Measurements from ENCODE around the gene SLC5A11. TPM values are rescaled to one million over a fixed set of nuclear protein-coding genes. Genes with fewer than 3 reads are reported as not detected.
"Not testable (repeated sequence)": the region's sequence is repeated elsewhere in the genome, so short reads cannot be mapped to it uniquely, and the experiment has no call there.

SLC5A11 gene, protein sequence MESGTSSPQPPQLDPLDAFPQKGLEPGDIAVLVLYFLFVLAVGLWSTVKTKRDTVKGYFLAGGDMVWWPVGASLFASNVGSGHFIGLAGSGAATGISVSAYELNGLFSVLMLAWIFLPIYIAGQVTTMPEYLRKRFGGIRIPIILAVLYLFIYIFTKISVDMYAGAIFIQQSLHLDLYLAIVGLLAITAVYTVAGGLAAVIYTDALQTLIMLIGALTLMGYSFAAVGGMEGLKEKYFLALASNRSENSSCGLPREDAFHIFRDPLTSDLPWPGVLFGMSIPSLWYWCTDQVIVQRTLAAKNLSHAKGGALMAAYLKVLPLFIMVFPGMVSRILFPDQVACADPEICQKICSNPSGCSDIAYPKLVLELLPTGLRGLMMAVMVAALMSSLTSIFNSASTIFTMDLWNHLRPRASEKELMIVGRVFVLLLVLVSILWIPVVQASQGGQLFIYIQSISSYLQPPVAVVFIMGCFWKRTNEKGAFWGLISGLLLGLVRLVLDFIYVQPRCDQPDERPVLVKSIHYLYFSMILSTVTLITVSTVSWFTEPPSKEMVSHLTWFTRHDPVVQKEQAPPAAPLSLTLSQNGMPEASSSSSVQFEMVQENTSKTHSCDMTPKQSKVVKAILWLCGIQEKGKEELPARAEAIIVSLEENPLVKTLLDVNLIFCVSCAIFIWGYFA
- not detected for total RNA-seq

DNA sequence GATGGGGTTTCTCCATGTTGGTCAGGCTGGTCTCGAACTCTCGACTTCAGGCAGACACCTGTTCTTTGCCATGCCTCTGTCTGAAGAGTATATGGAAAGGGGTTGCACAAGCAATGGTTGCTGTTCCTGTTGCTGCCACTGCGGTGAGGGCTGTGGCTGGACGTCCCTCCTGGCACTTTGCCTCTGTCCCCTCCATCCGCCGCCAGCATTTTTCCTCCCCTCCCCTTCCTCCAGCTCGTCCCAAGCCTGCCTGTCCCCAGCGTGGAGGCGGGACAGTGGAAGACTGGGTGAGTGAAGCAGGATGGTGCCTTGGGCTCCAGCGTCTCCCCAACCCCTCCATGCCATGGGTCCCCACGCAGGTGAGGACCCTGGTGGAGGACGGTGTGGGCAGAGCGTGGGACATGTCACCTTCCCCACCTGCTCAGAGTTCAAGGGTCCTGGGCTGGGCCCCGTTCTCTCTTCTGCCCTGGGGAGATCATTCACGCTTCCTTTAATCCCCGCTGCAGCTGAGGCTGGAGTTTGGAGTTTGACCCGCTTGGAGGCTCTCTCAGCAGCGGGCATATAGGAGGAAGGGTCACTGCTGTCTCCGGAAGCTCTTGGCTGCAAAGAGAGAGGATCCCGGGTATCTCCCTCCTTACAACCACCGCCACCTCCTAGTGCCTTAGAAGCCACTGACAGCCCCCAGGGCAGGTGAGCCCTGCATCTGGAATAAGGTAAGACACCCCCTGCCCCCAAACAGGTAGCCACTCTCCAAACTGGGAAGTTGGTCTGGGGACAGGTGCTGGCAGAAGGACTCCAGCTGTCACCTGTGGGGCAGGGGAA lies at the start of gene SLC5A11:
SLC5A11 (plus strand) TSS at position 238 of the 822 bp plus-strand sequence. CDS start 12,681 bp downstream, outside the sequence.
- no peak for ATAC-seq
- Mint-ChIP-seq H3K36me3 (no peaks in the 10 kb centered on the region), H3K9me3 (ENCODE audit: low read depth) (no peaks in the 10 kb centered on the region), H3K27me3 (peaks cover 2% of the 10 kb centered on the region), H3K27ac (no peak within 1 kb of the TSS), H3K4me1 (peaks cover 11% of the 10 kb centered on the region), H3K4me3 (no peak within 1 kb of the TSS)
- CTCF ChIA-PET: no interaction called here
- DNase-seq: no peak

GRCh38 chr16:24800586-24800985 lies 45.2 kb upstream of the SLC5A11 start:
- peaks cover 44% of the 10 kb centered on the region for H3K36me3 Mint-ChIP-seq

GRCh38 chr16:24801761-24802302 lies 43.9 kb upstream of the SLC5A11 start:
- no peak overlapping the region for H3K27ac Mint-ChIP-seq
- peaks cover 50% of the 10 kb centered on the region for H3K36me3 Mint-ChIP-seq
- no peaks in the 10 kb centered on the region for H3K9me3 Mint-ChIP-seq (ENCODE audit: low read depth)
- no peaks in the 10 kb centered on the region for H3K4me1 Mint-ChIP-seq
- DNase-seq: no peak
- CTCF ChIA-PET: no interaction called here
- H3K27me3 Mint-ChIP-seq: no peaks in the 10 kb centered on the region
- no peak for ATAC-seq
- H3K4me3 Mint-ChIP-seq: no peak overlapping the region

More at GRCh38 chr16:24800586-24800985, 45.2 kb upstream of the SLC5A11 start:
- DNase-seq (no peak), ATAC-seq (no peak)
- Mint-ChIP-seq H3K27ac (no peak overlapping the region), H3K9me3 (ENCODE audit: low read depth) (no peaks in the 10 kb centered on the region), H3K4me1 (no peaks in the 10 kb centered on the region), H3K27me3 (no peaks in the 10 kb centered on the region), H3K4me3 (no peak overlapping the region)
- CTCF ChIA-PET: interaction anchor here (1.2 kb wide), 1 partner anchor 284 kb away, joined by 4 read pairs; no protein-coding TSS in a partner anchor

DNA sequence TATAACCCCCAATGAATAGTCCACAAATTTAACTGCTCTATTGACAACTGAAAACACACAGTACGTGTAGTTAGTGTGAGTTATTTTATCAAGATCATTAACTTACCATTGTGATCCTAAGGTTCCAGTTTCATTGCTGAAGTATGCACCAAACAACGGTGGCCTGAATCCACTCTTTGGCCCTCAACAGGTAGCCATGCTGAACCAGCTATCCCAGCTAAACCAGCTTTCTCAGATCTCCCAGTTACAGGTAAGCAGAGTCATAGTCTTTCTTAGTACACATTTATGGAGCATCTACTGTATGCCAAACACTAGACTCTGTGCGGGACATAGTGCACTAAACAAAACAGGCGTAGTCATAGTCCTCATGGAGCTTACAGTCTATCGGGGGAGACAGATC lies 40.3 kb upstream of the SLC5A11 start:
- Mint-ChIP-seq H3K36me3 (peaks cover 44% of the 10 kb centered on the region), H3K27me3 (no peaks in the 10 kb centered on the region)
- CTCF ChIA-PET: no interaction called here

GRCh38 chr16:24807301-24807700 lies 38.5 kb upstream of the SLC5A11 start:
- no peak for ATAC-seq
- Mint-ChIP-seq H3K4me1 (no peaks in the 10 kb centered on the region), H3K9me3 (ENCODE audit: low read depth) (no peaks in the 10 kb centered on the region), H3K27ac (no peak overlapping the region), H3K4me3 (no peak overlapping the region), H3K36me3 (peaks cover 36% of the 10 kb centered on the region), H3K27me3 (no peaks in the 10 kb centered on the region)
- CTCF ChIA-PET: interaction anchor here (0.6 to 0.9 kb wide), 2 partner anchors 9 to 100 kb away, joined by 3 read pairs; no protein-coding TSS in a partner anchor
- DNase-seq: no peak

More for the DNA sequence above, 40.3 kb upstream of the SLC5A11 start:
- no peak overlapping the region for H3K4me3 Mint-ChIP-seq
- no peak for DNase-seq
- ATAC-seq: no peak
- H3K9me3 Mint-ChIP-seq (ENCODE audit: low read depth): no peaks in the 10 kb centered on the region
- H3K4me1 Mint-ChIP-seq: no peaks in the 10 kb centered on the region
- H3K27ac Mint-ChIP-seq: no peak overlapping the region

DNA sequence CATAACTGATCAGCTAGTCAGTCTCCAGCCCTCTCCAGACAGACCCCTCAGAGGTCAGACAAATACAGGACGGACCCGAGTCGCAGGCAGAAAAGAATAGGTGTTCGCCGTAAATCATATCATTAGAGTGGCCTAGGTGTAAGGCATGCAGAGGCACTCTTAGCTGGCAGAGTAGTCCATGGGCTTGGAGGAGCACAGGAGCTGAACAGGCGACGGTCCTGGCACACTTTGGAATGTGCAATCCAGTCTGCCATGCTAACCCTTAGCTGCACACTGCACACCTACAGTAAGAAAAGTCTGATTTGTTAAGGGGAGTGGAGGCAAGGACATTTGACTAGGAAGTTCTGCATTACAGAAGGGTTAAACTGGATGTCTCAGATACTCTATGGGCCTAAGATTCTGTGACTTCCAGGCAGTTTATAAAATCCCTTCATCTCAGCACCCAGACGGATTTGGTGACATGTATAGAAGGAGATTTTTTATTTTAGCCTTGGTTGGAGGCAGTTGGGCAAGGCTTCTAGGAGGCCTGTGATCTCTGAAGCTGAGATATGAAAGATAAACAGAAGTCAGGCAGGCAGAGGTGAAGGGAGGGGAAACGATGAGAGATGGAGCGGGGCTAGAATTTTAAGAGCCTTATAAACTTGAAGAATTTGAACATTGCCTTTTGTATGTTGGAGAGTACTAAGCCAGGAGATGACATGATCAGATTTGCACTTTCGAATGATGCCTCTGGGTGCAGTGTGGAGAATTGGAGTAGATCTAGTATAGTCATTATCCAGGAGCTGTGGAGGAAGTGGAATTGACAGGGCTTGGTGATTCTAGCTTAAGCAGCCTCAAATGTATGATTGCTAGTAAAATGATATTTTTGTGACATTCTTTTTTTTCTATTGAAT lies 34.6 kb upstream of the SLC5A11 start:
- H3K36me3 Mint-ChIP-seq: peaks cover 34% of the 10 kb centered on the region
- no peak for ATAC-seq
- H3K4me3 Mint-ChIP-seq: no peak overlapping the region
- DNase-seq: no peak
- no peaks in the 10 kb centered on the region for H3K27me3 Mint-ChIP-seq
- H3K9me3 Mint-ChIP-seq (ENCODE audit: low read depth): no peaks in the 10 kb centered on the region
- H3K4me1 Mint-ChIP-seq: no peaks in the 10 kb centered on the region
- CTCF ChIA-PET: interaction anchor here (0.9 to 1.1 kb wide), 2 partner anchors 10 to 13 kb away, joined by 3 read pairs; no protein-coding TSS in a partner anchor
- no peak overlapping the region for H3K27ac Mint-ChIP-seq

DNA sequence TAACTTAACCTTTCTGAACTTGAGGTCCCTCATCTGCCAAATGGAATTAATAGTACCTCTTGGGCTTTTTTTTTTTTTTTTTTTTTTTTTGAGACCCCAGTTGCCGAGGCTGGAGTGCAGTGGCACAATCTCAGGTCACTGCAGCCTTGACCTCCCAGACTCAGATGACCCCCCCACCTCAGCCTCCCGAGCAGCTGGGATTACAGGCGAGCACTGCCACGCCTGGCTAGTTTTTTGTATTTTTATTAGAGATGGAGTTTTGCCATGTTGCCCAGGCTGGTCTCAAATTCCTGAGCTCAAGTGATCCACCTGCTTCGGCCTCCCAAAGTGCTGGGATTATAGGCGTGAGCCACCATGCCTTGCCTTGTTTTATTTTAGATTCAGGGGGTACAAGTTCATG lies 33.0 kb upstream of the SLC5A11 start:
- not testable (repeated sequence) for H3K27me3 Mint-ChIP-seq; ATAC-seq; H3K27ac Mint-ChIP-seq; DNase-seq; H3K4me1 Mint-ChIP-seq; H3K4me3 Mint-ChIP-seq; H3K9me3 Mint-ChIP-seq (ENCODE audit: low read depth)
- CTCF ChIA-PET: interaction anchor here (1.2 kb wide), 1 partner anchor 295 kb away, joined by 3 read pairs; no protein-coding TSS in a partner anchor
- H3K36me3 Mint-ChIP-seq: peaks cover 30% of the 10 kb centered on the region

- CTCF ChIA-PET: no interaction called here
- Mint-ChIP-seq H3K36me3 (peaks cover 34% of the 10 kb centered on the region), H3K27me3 (no peaks in the 10 kb centered on the region), H3K4me3 (no peak overlapping the region), H3K27ac (no peak overlapping the region), H3K4me1 (no peaks in the 10 kb centered on the region), H3K9me3 (ENCODE audit: low read depth) (no peaks in the 10 kb centered on the region)
- DNase-seq (no peak), ATAC-seq (no peak)
Measured at GRCh38 chr16:24815021-24815420, 30.7 kb upstream of the SLC5A11 start.

DNA sequence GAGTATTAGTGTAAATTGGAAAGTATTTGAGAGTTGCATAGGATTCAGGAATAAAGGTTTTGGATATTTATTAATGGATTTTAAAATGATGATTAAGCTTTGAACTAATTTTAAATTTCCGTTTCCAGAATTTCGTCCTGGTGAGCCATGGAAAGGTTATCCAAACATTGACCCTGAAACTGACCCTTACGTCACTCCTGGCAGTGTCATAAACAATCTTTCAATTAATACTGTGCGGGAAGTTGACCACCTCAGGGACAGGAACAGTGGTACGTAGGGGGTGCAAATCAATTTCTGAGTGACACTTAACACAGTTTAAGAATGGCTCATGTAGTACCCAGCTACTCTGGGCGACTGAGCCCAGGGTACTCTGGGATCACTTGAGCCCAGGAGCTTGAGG lies 29.1 kb upstream of the SLC5A11 start:
- Mint-ChIP-seq H3K27me3 (no peaks in the 10 kb centered on the region), H3K27ac (no peak overlapping the region), H3K36me3 (peaks cover 30% of the 10 kb centered on the region), H3K4me3 (no peak overlapping the region), H3K9me3 (ENCODE audit: low read depth) (no peaks in the 10 kb centered on the region), H3K4me1 (peaks cover 12% of the 10 kb centered on the region)
- CTCF ChIA-PET: interaction anchor here (0.6 to 0.9 kb wide), 2 partner anchors 9 to 237 kb away, joined by 3 read pairs; no protein-coding TSS in a partner anchor
- ATAC-seq (no peak), DNase-seq (no peak)

GRCh38 chr16:24819462-24820040 lies 26.2 kb upstream of the SLC5A11 start:
- ATAC-seq (no peak), DNase-seq (no peak)
- Mint-ChIP-seq H3K36me3 (peaks cover 36% of the 10 kb centered on the region), H3K9me3 (ENCODE audit: low read depth) (no peaks in the 10 kb centered on the region), H3K27me3 (no peaks in the 10 kb centered on the region), H3K4me1 (peaks cover 19% of the 10 kb centered on the region), H3K4me3 (no peak overlapping the region), H3K27ac (no peak overlapping the region)
- CTCF ChIA-PET: interaction anchor here (1.1 kb wide), 1 partner anchor 406 kb away, joined by 3 read pairs; no protein-coding TSS in a partner anchor

DNA sequence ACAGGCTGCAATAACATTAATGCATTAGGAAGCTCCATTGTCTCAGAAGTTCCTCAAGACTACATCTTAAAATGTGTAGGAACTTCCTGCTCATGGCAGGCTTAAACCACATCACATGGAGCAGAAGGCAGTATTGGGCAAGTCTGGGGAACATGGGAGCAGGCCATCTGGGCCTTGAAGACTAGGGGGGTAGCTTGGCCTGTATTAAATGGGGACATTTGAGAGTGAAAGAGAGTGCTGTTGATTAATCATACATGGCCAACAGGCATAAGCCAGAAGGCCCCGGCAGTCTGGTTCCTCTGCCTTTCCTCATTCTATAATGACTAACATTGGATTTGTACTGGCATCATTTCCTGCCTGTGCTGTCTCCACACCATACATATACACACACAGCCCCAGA lies 25.2 kb upstream of the SLC5A11 start:
- Mint-ChIP-seq H3K27ac (no peak overlapping the region), H3K4me3 (no peak overlapping the region), H3K27me3 (no peaks in the 10 kb centered on the region), H3K9me3 (ENCODE audit: low read depth) (no peaks in the 10 kb centered on the region), H3K4me1 (peaks cover 19% of the 10 kb centered on the region), H3K36me3 (peaks cover 35% of the 10 kb centered on the region)
- DNase-seq (no peak), ATAC-seq (no peak)
- CTCF ChIA-PET: interaction anchor here (1.1 kb wide), 1 partner anchor 405 kb away, joined by 3 read pairs; no protein-coding TSS in a partner anchor

GRCh38 chr16:24821129-24821528 lies 24.6 kb upstream of the SLC5A11 start:
- no peak for DNase-seq
- Mint-ChIP-seq H3K9me3 (ENCODE audit: low read depth) (no peaks in the 10 kb centered on the region), H3K27me3 (no peaks in the 10 kb centered on the region), H3K4me3 (no peak overlapping the region), H3K36me3 (peaks cover 35% of the 10 kb centered on the region), H3K4me1 (peaks cover 19% of the 10 kb centered on the region), H3K27ac (no peak overlapping the region)
- no peak for ATAC-seq
- CTCF ChIA-PET: interaction anchor here (1.1 kb wide), 1 partner anchor 10 kb away, joined by 3 read pairs; no protein-coding TSS in a partner anchor

Data from activated CD8-positive, alpha-beta memory T cell treated with anti-CD3 and anti-CD28 coated beads, Interleukin-2, amount 10 ng/mL, durations not matched to agents 7 days and 5 days (primary cell).